ENCODE measurements around the gene POLR1E. TPM values are rescaled to one million over a fixed set of nuclear protein-coding genes. Genes with fewer than 3 reads are reported as not detected.

The POLR1E gene
- total RNA-seq, 1 experiment from 2014 or later, result 45.8 TPM

- H3K56ac ChIP-seq (ENCODE audit: insufficient read length, low read depth, low read length), result no peak overlapping the region
- no peak overlapping the region for H2BK5ac ChIP-seq (ENCODE audit: insufficient read length, low read length)
- H3K4me1 ChIP-seq (ENCODE audit: insufficient read depth, low read length), result no peaks in the 10 kb centered on the region
- H3K79me1 ChIP-seq (ENCODE audit: insufficient read depth, low read depth, low read length, poor library complexity, severe bottlenecking), result no peaks in the 10 kb centered on the region
- Mint-ChIP-seq H3K4me1 (0 out of 4 replicates have a peak, but pooled peaks cover 2% of the 10 kb centered on the region in 2 experiments), H3K9me3 (no peaks in the 10 kb centered on the region; a peak in 1 of 5 replicates), H3K27ac (peak overlapping the region in 1 of 3 experiments; percentile 81; a peak in 1 of 7 replicates), H3K36me3 (ENCODE audit: insufficient read depth in 1 of 3, low read depth in 3 of 3) (peaks cover 12 to 39% (median 38%) of the 10 kb centered on the region in 3 experiments), H3K27me3 (ENCODE audit: low read depth) (no peaks in the 10 kb centered on the region), H3K4me3 (no peak overlapping the region)
- H2BK20ac ChIP-seq (ENCODE audit: low read depth, low read length, poor library complexity, severe bottlenecking), result no peak overlapping the region
- H4K20me1 ChIP-seq (ENCODE audit: control insufficient read depth, insufficient read depth, insufficient read length), result no peaks in the 10 kb centered on the region
- H3T11ph ChIP-seq (ENCODE audit: low read length), result no peak overlapping the region
- no peak overlapping the region for H3K4ac ChIP-seq (ENCODE audit: low read depth, low read length)
- no peak overlapping the region for H3K23ac ChIP-seq (ENCODE audit: insufficient read length, low read depth, low read length)
- no peak overlapping the region for H2BK120ac ChIP-seq (ENCODE audit: low read depth, low read length, poor library complexity, severe bottlenecking)
- TF ChIP-seq, protein P1, sequence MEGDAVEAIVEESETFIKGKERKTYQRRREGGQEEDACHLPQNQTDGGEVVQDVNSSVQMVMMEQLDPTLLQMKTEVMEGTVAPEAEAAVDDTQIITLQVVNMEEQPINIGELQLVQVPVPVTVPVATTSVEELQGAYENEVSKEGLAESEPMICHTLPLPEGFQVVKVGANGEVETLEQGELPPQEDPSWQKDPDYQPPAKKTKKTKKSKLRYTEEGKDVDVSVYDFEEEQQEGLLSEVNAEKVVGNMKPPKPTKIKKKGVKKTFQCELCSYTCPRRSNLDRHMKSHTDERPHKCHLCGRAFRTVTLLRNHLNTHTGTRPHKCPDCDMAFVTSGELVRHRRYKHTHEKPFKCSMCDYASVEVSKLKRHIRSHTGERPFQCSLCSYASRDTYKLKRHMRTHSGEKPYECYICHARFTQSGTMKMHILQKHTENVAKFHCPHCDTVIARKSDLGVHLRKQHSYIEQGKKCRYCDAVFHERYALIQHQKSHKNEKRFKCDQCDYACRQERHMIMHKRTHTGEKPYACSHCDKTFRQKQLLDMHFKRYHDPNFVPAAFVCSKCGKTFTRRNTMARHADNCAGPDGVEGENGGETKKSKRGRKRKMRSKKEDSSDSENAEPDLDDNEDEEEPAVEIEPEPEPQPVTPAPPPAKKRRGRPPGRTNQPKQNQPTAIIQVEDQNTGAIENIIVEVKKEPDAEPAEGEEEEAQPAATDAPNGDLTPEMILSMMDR (conservative IDR thresholded peaks at IDR 0.05), result no peak
- no peak for DNase-seq
- H2BK15ac ChIP-seq (ENCODE audit: low read depth, low read length), result no peak overlapping the region
- no peak overlapping the region for H3K18ac ChIP-seq (ENCODE audit: insufficient read length, low read depth, low read length)
- H3K14ac ChIP-seq (ENCODE audit: insufficient read depth, low read length), result no peak overlapping the region
- H3K9ac ChIP-seq (ENCODE audit: extremely low read depth, insufficient read length, low read length), result no peak overlapping the region
- no peak overlapping the region for H2AK5ac ChIP-seq (ENCODE audit: insufficient read length, low read length)
- WGBS (ENCODE audit: extremely low coverage, insufficient read length, low lambda C conversion rate), result no CpG with 5 or more reads among the region's 13 CpGs
- H3K79me2 ChIP-seq (ENCODE audit: insufficient read depth, low read length), result no peaks in the 10 kb centered on the region
- H4K91ac ChIP-seq (ENCODE audit: insufficient read length, low read depth, low read length), result no peak overlapping the region
- no peak overlapping the region for H2BK12ac ChIP-seq (ENCODE audit: insufficient read length, low read depth, low read length)
- H3K4me2 ChIP-seq (ENCODE audit: insufficient read depth, insufficient read length, low read length), result no peak overlapping the region
- no peak overlapping the region for H4K5ac ChIP-seq (ENCODE audit: insufficient read length, low read depth, low read length)
- H3K9me3 ChIP-seq (ENCODE audit: control insufficient read depth, low read depth, low read length), result no peaks in the 10 kb centered on the region
- H3K27ac ChIP-seq (ENCODE audit: insufficient read length, low read depth, low read length), result no peak overlapping the region
- no peaks in the 10 kb centered on the region for H3K27me3 ChIP-seq (ENCODE audit: insufficient read depth, low read length)
- no peak overlapping the region for H4K8ac ChIP-seq (replicated peaks; ENCODE audit: insufficient read length, low read depth, low read length)
- H2AFZ ChIP-seq (ENCODE audit: low read length), result no peak overlapping the region
- no peaks in the 10 kb centered on the region for H3K23me2 ChIP-seq (ENCODE audit: insufficient read length, low read depth, low read length, poor library complexity, severe bottlenecking)
These were observed 32.2 kb downstream of the POLR1E start for GRCh38 chr9:37517923-37518322.
